Measurements from ENCODE around the gene SLC35F3.
"Not testable (repeated sequence)": the region's sequence is repeated elsewhere in the genome, so short reads cannot be mapped to it uniquely, and the experiment has no call there.

Gene SLC35F3

DNA sequence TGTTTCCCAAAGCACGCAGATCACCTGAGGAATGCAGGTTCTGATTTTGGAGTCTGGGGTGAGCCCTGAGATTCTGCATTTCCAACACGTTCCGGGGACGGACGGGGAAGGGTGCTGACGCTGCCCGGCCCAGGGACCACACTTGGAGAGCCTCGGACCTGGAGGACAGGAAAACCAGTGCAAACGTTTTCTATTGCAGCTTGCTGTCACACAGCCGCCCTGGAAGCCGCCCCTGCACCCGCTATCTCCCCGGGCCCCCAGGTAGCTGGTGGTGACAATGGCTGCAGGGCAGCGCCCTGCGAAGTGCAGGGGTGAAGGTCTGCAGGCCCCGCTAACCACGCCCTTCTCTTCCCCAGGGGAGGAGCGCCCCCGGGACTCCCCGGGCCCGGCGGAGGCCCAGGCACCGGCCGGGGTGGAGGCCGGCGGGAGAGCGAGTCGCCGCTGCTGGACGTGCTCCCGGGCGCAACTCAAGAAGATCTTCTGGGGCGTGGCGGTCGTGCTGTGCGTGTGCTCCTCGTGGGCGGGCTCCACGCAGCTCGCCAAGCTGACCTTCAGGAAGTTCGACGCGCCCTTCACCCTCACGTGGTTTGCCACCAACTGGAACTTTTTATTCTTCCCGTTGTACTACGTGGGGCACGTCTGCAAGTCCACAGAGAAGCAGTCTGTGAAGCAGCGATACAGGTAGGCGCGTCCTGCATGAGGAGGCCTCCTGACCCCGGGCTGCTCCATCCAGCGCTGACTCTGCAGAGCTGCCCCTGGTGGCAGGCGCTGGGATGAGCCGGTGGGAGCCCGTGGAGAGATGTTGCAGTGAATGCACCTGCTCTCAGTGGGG lies 326.8 kb downstream of the SLC35F3 start:
- peak; percentile 55 for DNase-seq

GRCh38 chr1:234231893-234232276 lies 327.4 kb downstream of the SLC35F3 start:
- DNase-seq: no peak

DNA sequence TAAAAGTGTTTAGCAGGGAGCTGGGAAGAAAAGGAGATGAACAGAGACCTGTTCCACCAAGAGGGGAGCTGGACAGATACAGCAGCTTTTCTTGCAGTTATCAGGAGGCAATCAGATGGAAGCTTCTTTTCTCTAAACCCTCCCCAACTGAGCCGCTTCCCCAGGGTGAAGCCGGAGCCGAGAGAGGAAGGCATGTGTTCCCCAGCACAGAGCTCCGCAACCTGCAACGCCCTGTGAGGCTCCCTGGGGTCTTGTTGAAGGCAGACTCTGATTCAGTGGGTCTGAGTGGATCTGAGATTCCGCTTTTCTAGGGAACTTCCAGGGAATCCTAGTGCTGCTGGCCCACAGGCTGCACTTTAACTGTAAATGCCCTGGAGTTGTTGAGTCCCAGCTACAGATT lies 329.7 kb downstream of the SLC35F3 start:
- no peak for DNase-seq

- DNase-seq: no peak
Observed at GRCh38 chr1:234235434-234235881, 331.0 kb downstream of the SLC35F3 start.

DNA sequence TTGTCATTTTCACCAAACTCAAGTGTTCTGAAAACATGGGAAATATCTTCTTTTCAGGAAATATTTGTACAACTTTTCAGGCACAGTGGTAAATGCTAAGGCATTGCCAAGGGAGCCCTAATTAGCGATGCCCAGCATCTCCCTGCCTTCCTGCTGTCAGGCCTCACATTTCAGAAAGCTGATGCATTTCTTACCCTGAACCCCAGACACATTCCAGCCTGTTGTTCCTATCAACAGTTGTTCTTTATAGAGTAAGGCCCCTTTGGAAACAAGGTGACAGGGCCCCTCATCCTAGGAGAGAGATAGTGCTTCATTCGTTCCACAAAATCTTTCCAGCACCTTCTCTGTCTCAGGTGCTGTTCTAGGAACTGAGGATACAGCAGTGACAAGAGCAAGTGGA lies 332.9 kb downstream of the SLC35F3 start:
- no peak for DNase-seq

GRCh38 chr1:234238060-234238459 lies 333.6 kb downstream of the SLC35F3 start:
- no peak for DNase-seq

DNA sequence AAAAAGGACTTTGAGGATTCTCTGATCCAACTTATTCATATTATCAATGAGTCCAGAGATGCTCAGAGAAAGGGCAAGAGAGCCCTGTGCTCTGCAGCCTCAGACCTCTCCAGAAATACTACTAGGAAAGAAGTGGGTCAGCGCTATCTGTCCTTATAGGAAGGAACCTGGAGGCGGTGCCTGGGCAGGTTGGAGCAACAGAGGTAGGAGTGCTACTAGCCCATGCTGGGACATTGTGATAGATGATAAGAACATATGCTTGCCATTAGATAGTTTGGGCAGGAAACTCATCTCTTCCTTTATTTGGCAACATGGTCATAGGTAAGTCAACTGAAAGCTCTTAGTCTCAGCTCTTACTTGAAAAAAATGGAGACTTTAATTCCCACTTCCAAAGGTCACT lies 335.0 kb downstream of the SLC35F3 start:
- DNase-seq: no peak

DNA sequence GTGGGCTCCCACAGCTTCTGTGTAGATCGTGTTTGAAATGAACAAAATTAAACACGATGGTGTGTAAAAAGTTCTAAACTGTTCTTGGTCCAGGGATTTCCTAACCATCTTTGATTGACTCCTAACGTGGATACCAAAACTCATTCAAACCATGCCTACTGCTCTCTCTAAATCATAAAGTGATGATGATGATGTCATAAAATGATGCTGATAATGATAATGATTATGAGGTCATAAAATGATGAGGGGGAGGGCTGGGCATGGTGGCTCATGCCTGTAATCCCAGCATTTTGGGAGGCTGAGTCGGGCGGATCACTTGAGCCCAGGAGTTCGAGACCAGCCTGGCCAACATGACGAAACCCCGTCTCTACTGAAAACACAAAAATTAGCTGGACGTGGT lies 335.5 kb downstream of the SLC35F3 start:
- no peak for DNase-seq

DNA sequence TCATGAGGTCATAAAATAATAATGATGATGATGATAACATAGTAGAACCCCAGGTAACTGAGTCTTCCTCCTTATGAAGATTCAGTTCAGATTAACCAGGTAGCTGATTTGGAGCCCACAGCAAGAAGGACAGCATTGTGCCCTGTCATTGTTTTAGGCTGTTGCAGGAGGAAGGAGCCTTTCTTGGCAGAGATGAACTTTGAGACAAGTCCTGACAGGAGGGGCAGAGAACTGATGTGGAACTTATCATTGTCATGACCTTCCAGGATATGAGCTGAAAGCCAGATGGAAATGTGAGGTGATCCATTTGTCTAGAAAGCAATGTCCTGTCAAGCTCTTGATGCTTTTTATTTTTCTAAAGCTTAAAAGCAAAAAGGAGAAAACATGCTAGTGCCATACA lies 336.2 kb downstream of the SLC35F3 start:
- DNase-seq: no peak

GRCh38 chr1:234241941-234242490 lies 337.5 kb downstream of the SLC35F3 start:
- no peak for DNase-seq

- DNase-seq: no peak
Observed at GRCh38 chr1:234243521-234244260, 339.2 kb downstream of the SLC35F3 start.

GRCh38 chr1:234244482-234244881 lies 340.0 kb downstream of the SLC35F3 start:
- DNase-seq: no peak

DNA sequence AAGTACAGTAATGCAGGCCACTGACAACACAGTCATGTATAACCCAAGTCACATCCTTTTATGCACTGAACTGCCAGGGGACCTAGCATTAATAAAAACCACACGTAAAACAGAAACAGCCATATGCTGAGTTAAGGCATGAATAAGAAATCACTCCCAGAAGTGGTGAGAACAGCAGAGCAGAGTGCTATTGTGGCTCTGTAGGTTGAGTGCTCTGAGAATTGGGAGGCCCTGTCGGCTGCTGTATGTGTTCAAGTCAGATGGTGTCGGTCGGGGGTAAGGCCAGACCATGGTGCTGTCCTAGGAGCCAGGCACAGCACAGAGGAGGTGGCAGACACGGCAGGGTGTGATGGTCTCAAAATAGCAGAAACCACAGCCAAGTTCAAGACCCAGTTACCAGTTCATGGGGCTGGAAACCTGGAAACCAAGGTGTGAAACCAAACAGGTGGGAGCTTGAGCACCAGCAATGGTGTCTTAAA lies 342.2 kb downstream of the SLC35F3 start:
- no peak for DNase-seq

DNA sequence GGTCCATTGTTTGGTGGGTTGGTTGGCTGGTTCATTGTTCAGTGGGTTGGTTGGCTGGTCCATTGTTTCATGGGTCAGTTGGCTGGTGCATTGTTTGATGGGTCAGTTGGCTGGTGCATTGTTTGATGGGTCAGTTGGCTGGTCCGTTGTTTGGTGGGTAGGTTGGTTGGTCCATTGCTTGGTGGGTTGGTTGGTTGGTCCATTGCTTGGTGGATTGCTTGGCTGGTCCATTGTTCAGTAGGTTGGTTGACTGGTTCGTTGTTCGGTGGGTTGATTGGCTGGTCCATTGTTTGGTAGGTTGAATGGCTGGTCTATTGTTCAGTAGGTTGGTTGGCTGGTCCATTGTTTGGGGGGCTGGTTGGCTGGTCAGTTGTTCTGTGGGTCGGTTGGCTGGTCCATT lies 343.3 kb downstream of the SLC35F3 start:
- not testable (repeated sequence) for DNase-seq

GRCh38 chr1:234250747-234251146 lies 346.3 kb downstream of the SLC35F3 start:
- DNase-seq: no peak

GRCh38 chr1:234253732-234254131 lies 349.3 kb downstream of the SLC35F3 start:
- DNase-seq: no peak

DNA sequence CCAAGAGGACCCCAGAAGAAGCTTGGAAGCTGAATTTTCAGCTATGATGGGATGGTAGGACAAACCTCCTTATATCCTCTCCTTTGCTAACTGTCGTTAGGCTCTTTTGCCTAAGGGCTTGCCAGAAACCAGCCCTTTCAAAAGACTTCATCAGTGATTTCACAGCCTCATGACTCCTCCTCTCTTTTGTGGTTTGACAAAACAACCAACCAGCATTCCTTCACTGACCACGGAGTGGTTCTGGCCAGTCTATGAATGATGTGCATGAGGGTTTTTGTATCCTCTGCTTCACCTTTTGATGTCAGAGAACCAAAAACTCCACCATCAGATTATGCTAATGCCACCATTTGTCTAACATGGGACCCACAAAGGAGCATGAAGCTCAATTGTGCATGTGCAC lies 351.9 kb downstream of the SLC35F3 start:
- no peak for DNase-seq

- no peak for DNase-seq
Observed at GRCh38 chr1:234258071-234258470, 353.6 kb downstream of the SLC35F3 start.

- no peak for DNase-seq
Observed at GRCh38 chr1:234260578-234260977, 356.1 kb downstream of the SLC35F3 start.

DNA sequence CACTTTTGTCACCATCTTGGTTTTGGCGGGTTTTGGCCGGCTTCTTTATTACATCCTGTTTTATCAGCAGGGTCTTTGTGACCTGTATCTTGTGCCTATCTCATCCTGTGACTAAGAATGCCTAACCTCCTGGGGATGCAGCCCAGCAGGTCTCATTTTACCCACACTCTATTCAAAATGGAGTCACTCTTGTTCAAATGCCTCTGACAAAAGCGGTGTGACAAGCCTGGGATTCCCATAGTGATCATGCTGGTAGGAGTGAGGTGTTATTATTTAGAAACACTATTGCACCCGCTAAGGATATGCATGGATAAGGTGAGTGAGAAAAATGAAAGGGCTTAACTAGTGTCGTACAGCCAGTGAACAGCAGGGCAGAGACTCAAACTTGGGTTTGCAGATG lies 357.1 kb downstream of the SLC35F3 start:
- no peak for DNase-seq

DNA sequence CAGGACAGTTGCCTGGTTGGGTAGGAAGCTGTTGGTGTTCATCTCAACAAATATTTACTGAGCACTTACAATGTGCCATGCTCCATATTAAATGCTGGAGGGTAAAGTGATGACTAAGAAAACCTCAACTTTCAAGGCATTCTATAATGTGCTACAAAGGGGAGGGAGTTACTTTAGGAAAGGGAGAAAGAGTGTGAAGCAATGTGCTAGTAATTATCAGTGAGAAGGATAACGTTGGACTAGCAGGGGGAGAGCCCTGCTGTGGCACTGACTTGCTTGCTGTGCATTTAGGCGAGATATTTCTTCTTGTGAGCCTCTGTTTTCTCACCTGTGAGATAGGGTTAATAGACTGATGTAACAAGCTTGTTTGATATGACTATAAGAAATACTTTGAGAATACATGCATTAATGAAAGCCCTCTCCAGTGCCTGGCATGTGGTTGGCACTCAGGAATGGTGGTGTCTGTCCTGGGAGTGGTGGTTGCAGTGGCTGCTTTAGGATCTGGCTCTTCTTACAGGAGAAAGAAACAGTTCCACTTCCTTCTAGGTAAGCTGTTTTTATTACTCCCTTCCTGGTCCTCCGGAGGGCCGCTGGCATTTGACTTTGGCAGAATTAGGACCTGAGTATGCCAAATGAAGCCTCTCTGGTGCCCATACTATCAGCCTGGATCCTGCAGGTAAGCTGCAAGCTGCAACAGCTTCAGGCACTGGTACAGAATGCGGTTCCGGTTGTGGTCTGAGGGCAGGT lies 357.7 kb downstream of the SLC35F3 start:
- no peak for DNase-seq

GRCh38 chr1:234262754-234263105 lies 358.3 kb downstream of the SLC35F3 start:
- DNase-seq: no peak

GRCh38 chr1:234264832-234265231 lies 360.4 kb downstream of the SLC35F3 start:
- DNase-seq: no peak

Data from 8988T (cell line).